MG63 (cell line): Measurements from ENCODE around the gene TMTC1. TPM values are rescaled to one million over a fixed set of nuclear protein-coding genes. Genes with fewer than 3 reads are reported as not detected.
"Not testable (repeated sequence)": the region's sequence is repeated elsewhere in the genome, so short reads cannot be mapped to it uniquely, and the experiment has no call there.

Source experiments
- DNase-seq: peaks from one replicate; pipeline ENCODE4 v3.0.0-alpha.2; 2020
- H3K27me3 ChIP-seq: fragments of 250-450 bp; sonication (Bioruptor Pico); 2 replicates; pipeline ENCODE4 v1.5.1; 2020; ENCODE audit warnings: mild to moderate bottlenecking, moderate library complexity
- H3K36me3 ChIP-seq: fragments of 250-450 bp; sonication (Bioruptor Pico); 2 replicates; pipeline ENCODE4 v1.5.1; 2020; ENCODE audit warnings: mild to moderate bottlenecking, moderate library complexity
- H3K4me3 ChIP-seq: fragments of 250-450 bp; sonication (Bioruptor Pico); 2 replicates; pipeline ENCODE4 v1.5.1; 2020; ENCODE audit warnings: mild to moderate bottlenecking, moderate library complexity
- H3K9me3 ChIP-seq: fragments of 250-450 bp; sonication (Bioruptor Pico); 2 replicates; pipeline ENCODE4 v1.5.1; 2020; ENCODE audit warnings: mild to moderate bottlenecking, moderate library complexity
- total RNA-seq: library from RNA; depleted of rRNA; stranded (reverse); fragments of >200 nt; shearing (Covaris generic); gene quantifications from 2 replicates; pipeline ENCODE4 v1.2.3, GENCODE V29; 2014; ENCODE audit warnings: low replicate concordance

The TMTC1 gene
- total RNA-seq, 1 experiment from 2014 or later, result 10.2 TPM

DNA sequence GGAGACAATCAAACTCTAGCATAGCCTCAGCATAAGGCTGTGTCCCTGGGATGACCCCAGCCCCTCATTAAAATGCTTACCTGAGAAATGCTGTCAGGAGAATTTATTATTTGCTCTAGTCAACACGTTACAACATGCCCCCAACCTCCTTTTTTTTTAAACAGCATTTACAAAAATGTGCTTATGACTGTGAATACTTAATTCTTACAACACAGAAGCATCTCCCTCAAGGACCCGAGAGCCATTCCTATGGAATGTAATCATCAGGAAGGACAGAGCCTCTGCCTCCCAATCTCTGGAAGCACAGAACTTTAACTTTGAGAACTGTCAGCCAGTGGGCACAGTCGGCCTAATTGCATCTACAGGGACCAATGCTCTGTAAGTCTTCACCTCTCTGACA, 149.7 kb downstream of the TMTC1 start:
- DNase-seq, result no peak
- Histone ChIP-seq H3K9me3 (no peaks in the 10 kb centered on the region), H3K27me3 (no peaks in the 10 kb centered on the region), H3K4me3 (no peak overlapping the region), H3K36me3 (no peaks in the 10 kb centered on the region)

DNA sequence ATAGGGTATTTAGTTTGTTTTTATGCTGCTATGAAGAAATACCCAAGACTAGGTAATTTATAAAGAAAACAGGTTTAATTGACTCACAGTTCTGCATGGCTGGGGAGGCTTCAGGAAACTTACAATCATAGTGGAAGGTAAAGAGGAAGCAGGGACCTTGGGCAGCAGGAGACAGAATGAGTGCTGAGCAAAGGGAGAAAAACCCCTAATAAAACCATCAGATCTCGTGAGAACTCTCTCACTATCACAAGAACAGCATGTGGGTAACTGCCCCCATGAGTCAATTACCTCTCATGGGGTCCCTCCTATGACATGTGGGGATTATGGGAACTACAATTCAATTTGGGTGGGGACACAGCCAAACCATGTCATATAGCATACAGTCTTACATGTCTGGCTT, 153.6 kb downstream of the TMTC1 start:
- not testable (repeated sequence) for H3K36me3 ChIP-seq, DNase-seq, H3K27me3 ChIP-seq, H3K4me3 ChIP-seq, H3K9me3 ChIP-seq

DNA sequence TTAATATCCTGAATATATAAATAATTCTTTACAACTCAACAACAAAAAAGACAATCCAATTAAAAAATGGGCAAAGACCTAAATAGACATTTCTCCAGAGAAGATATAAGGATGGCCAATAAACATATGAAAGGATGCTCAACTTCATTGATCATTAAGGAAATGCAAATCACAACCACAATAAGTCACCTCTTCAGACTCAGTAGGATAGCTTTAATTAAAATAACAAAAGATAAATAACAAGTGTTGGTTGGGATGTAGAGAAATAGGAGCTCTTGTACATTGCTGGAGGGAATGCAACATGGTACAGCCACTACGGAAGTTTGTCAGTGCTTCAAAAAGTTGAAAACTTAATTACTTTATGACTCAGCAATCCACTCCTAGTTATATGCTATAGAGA, 156.5 kb downstream of the TMTC1 start:
- no peaks in the 10 kb centered on the region for H3K27me3 ChIP-seq
- H3K4me3 ChIP-seq, result no peak overlapping the region
- no peak for DNase-seq
- no peaks in the 10 kb centered on the region for H3K36me3 ChIP-seq
- H3K9me3 ChIP-seq, result no peaks in the 10 kb centered on the region

DNA sequence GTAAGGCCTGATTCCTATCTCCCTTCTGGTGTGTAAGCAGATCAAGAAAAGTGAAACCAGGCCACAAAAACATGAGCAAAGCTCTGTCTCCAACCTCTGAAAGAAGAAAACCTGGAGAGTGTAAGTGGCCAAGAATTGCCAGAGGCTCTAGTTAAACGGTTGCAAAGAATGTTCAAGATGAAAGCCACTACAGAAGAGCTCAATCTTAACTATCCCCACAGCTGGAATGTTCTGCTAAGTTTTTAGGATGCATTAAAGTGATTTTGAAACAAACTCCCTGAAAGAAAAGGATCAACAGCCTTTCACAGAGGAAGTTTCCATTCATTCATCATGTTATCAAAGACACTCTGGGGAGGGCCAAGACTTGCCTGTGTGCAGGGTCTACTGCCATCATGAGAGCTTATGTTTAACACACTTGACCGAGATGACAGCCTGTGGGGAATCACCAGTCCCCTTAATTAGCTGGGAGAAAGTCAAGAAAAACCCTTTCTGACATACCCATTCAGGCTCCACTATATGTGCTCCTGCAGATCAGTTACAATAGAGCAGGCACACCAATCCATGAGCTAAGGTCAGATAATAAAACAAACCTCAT, 158.3 kb downstream of the TMTC1 start:
- DNase-seq, result no peak
- Histone ChIP-seq H3K4me3 (no peak overlapping the region), H3K36me3 (no peaks in the 10 kb centered on the region), H3K9me3 (no peaks in the 10 kb centered on the region), H3K27me3 (no peaks in the 10 kb centered on the region)

- Histone ChIP-seq H3K9me3 (no peaks in the 10 kb centered on the region), H3K27me3 (no peaks in the 10 kb centered on the region), H3K36me3 (no peaks in the 10 kb centered on the region), H3K4me3 (no peak overlapping the region)
- no peak for DNase-seq
Measured at GRCh38 chr12:29622251-29622650, 161.5 kb downstream of the TMTC1 start.

DNA sequence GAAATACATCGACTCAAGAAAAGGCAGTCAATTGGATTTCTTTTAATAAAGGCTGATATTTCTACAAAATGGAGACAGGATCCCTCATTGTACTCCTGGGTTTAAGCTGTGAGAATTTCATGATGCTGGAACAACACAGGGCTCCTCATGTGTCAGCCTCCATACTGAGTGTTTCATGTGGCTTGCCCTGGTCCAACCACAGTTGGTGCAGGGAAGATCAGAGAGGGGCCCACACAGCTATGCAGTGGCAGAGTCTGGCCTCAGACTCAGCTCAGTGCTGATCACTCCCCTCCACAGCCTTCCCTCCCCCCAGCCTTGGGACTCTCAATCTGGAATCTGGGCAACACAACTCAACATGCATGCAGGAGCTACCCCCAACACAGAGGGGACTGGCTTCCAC, 163.7 kb downstream of the TMTC1 start:
- Histone ChIP-seq H3K27me3 (no peaks in the 10 kb centered on the region), H3K36me3 (no peaks in the 10 kb centered on the region), H3K4me3 (no peak overlapping the region), H3K9me3 (no peaks in the 10 kb centered on the region)
- DNase-seq, result no peak

- DNase-seq, result no peak
- Histone ChIP-seq H3K27me3 (no peaks in the 10 kb centered on the region), H3K4me3 (no peak overlapping the region), H3K36me3 (no peaks in the 10 kb centered on the region), H3K9me3 (no peaks in the 10 kb centered on the region)
Measured at GRCh38 chr12:29617407-29617803, 166.3 kb downstream of the TMTC1 start.

DNA sequence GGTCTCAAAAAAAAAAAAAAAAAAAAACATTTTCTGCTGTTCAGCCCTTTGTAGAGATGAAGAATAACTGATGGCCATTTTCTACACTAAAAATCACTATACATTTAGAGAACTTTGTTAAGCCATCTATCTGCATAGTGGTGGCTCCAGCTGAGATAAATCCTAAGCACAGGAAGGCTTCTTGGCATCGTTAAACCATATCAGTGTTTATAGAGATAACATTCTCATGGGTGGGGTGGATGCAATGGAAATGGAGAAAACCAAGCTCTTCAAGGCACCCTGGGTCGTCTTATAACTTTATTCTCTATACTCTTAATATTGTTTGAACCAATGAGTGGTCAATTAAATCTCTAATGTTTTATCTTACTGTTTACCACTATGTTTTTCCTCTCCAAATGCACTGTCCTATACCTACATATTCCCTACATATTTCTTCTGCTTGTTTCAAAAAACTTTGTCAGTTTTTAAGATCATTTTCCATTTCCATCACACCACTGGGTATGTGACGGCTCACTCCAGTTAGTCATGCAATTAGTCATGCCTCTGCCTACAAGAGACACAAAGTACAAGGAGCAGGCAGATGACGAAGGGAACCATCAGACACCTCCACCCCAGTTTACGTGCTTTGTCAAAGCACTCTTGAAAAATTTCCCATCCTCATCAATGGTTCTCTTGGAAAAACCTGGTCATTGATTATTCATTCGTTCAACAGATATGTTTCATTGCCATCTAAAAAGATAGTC, 166.9 kb downstream of the TMTC1 start:
- H3K4me3 ChIP-seq, result no peak overlapping the region

DNA sequence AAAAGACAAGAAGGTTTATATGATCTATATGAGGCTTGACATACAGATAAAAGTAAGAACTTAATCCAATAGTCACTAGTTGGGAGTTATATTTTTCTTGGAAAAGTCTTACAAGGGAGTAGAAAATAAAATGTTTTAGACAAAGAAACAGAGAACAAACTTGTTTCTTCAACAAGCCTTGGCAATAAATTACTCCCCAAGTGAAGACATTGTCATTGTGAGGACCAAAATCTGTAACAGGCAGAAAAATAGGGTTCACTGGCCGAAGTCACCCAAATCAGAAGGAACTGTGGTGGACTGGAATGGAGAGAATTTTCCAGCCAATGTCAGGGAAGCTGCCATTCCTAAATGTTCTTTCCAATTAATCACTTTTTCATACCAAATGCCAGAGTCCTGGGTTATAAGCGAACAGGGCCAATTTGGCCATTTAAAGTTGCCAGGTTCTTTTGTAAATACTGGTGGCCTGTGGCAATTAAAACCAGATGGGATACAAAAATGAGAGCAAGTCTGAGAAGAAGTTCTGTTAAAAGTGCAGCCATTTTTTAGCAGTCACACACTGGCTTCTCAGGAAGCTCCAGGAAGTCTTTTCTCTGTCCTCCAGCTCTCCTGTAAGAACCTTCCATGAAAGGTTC, 168.9 kb downstream of the TMTC1 start:
- Histone ChIP-seq H3K4me3 (no peak overlapping the region), H3K9me3 (no peaks in the 10 kb centered on the region), H3K36me3 (no peaks in the 10 kb centered on the region), H3K27me3 (no peaks in the 10 kb centered on the region)
- DNase-seq, result no peak

More for the DNA sequence above, 166.9 kb downstream of the TMTC1 start:
- Histone ChIP-seq H3K9me3 (no peaks in the 10 kb centered on the region), H3K36me3 (no peaks in the 10 kb centered on the region), H3K27me3 (no peaks in the 10 kb centered on the region)
- peak; percentile 16 for DNase-seq

- Histone ChIP-seq H3K4me3 (no peak overlapping the region), H3K9me3 (no peaks in the 10 kb centered on the region), H3K27me3 (no peaks in the 10 kb centered on the region), H3K36me3 (no peaks in the 10 kb centered on the region)
- DNase-seq, result no peak
Measured at GRCh38 chr12:29612912-29613311, 170.8 kb downstream of the TMTC1 start.

DNA sequence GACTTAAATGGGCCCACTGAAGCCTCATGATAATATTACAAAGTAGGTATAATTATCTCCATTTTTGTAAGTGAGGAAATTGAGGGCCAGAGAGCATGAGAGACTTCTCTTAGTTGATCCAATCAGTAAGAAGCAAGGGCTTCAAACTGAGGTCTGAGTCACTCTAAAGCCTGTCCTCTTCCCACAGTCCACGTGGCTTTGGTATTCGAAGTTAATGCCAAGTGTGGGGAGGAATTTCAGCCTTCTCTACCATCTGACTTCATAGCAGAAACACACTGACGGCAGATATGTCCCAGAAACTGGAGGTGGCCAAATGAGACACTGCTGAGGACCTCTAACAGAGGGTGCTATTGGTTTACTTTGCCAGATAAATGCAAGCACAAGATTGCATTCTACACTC, 171.8 kb downstream of the TMTC1 start:
- DNase-seq, result peak; percentile 49
- Histone ChIP-seq H3K27me3 (no peaks in the 10 kb centered on the region), H3K9me3 (no peaks in the 10 kb centered on the region), H3K4me3 (no peak overlapping the region), H3K36me3 (no peaks in the 10 kb centered on the region)

DNA sequence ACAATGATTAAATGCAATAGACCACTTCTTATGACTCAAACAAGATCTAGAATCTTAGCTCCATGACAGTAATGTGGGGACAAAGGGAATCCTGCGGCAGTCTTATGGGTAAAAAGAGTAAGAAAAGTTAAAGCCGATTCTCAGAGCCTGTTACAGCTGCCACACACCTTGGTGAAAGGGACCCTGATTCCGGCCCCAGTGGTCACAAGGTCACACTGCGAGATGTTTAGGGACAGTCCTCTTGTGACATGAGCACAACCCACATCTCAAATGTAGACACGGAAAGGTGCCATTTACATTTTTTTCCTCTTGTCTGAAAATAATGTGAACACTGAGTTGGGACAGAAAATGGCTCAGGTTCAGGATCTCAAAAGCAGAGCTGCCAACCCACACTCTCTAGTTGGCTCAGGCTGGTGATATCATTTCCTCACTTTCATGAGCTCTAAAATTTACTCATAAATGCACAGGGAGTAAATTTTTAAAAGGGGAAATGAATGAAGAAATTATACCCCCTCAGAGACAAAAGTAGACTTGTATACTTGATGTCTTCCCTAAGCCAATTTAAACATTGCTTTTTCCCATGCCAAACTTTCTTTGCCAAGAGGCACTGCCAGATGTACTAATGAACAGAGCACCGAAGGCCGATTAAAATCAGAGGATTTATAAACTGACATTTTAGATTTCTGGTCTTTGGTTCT, 173.1 kb downstream of the TMTC1 start:
- DNase-seq, result peak; percentile 49
- Histone ChIP-seq H3K27me3 (no peaks in the 10 kb centered on the region), H3K4me3 (no peak overlapping the region), H3K9me3 (no peaks in the 10 kb centered on the region), H3K36me3 (no peaks in the 10 kb centered on the region)

DNA sequence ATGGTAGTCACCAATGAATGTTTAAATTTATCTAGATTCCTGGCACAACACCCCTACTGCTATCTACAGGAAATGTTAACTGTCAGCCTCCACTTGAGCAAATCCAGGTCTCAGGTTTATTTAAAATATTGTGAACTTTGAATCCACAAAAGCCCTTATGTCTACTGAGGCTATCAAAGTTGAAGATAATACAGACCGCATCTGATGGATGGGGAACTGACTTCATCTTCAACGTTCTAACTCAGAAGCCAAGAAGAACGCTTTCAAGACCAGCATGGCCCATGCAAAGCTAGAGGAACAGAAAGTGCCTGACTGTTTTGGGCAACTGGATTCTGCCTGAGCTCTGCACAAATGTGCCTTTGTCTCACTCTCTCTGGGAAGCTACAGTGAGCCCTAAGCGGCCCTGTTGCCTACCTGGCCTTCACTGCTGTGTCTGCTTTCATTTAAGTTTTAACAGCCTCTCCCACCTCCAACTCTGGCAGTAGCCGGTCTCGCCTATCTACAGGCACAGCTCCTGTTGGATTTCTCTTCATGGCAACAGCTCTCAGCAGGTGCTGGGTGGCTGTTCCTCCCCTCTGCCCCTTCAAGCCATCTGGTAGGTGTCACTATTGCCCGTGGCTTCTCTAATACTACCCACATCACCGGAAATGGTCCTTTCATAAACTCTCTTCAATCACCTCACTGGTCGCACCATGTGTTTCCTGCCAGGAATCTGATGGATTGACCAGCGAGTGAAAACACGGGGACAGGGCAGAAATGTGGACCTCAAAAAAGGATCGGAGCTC, 174.1 kb downstream of the TMTC1 start:
- H3K36me3 ChIP-seq, result no peaks in the 10 kb centered on the region
- no peak overlapping the region for H3K4me3 ChIP-seq
- H3K9me3 ChIP-seq, result no peaks in the 10 kb centered on the region

GRCh38 chr12:29608581-29608980, 175.2 kb downstream of the TMTC1 start:
- Histone ChIP-seq H3K27me3 (no peaks in the 10 kb centered on the region), H3K4me3 (no peak overlapping the region), H3K9me3 (no peaks in the 10 kb centered on the region), H3K36me3 (no peaks in the 10 kb centered on the region; the same call in 1 of the 2 replicates)
- no peak for DNase-seq

More for the DNA sequence above, 174.1 kb downstream of the TMTC1 start:
- DNase-seq, result no peak
- no peaks in the 10 kb centered on the region for H3K27me3 ChIP-seq

GRCh38 chr12:29599381-29599780, 184.4 kb downstream of the TMTC1 start:
- H3K27me3 ChIP-seq, result no peaks in the 10 kb centered on the region
- no peaks in the 10 kb centered on the region for H3K9me3 ChIP-seq
- H3K4me3 ChIP-seq, result no peak overlapping the region
- H3K36me3 ChIP-seq, result peaks cover 2% of the 10 kb centered on the region; the same call in 1 of the 2 replicates
- peak; percentile 28 for DNase-seq

DNA sequence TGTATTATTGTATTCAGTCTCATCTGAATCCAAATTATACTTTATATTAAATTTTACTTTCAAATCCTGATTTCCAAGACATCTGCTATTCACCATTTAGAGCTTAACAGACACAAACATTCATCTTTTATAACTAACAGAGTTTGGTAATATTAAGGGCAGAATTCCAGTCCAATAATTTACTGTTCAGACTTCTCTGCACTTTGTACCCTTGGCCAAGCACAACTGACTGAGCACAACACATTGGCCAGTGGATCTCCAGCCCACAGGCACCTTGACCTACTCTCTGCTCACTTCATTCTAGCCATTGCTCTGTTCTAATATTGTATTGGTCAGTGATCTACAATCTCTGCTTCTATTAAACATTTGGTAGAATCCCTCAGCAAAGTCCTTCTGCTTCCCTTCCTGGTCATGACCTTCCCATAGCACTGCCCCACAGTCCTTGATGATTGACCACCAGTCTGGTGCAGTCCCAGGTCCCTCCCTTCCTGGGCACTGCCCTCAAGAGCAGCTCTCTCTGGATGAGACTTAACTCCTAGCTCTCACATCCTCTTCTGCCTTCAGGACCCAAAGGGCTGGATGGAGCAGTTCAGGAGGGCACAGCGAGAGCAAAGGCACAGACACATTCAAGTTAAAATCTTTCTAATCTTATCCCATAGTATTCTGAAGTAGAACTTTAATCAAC, 188.5 kb downstream of the TMTC1 start:
- no peaks in the 10 kb centered on the region for H3K36me3 ChIP-seq
- no peaks in the 10 kb centered on the region for H3K9me3 ChIP-seq
- no peak overlapping the region for H3K4me3 ChIP-seq
- DNase-seq, result no peak
- H3K27me3 ChIP-seq, result no peaks in the 10 kb centered on the region
